Measurements from ENCODE around the gene ATP9B.
"Not testable (repeated sequence)": the region's sequence is repeated elsewhere in the genome, so short reads cannot be mapped to it uniquely, and the experiment has no call there.

The ATP9B gene

DNA sequence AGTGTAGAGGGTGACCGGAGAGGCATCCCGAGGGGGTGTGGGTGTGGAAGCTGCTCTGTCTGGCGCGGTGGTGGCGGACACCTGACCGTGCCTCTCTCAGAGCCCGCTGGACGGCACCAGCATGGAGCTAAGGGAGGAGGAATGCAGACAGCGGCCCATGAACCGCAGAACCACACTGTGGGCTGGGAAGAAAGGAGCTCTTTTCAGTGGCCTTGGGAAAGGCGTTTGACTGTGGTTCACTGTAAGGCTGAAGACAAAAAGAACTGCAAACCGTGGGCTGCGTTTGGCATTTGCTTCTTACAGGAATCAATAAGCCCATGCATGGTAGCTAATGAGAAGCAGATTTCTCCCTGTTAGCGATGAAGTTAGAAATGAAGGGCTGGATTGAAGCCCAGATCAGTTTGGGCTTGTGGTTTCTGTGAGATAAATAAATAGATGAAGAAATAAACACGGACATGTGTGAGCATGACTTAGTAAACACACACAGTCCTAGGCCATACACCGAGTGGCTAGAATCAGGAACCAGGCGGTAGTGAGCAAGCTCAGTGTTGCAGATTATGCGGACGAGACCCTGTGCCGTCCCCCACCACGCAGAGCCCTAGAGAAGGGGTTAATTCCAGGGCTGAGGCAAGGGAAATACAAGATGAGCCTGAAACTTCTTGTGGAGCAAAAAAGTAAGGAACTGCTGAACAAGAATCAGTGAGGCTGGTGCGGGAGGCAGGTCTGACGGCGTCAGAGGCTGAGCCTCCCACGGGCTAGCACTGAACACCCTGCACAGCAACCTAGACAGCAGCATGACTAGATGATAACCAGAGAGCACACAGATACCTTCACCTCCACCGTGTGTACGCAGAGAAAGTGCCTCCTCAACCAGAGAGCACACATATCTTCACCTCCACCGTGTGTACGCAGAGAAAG lies 297.2 kb downstream of the ATP9B start:
- DNase-seq: no peak

DNA sequence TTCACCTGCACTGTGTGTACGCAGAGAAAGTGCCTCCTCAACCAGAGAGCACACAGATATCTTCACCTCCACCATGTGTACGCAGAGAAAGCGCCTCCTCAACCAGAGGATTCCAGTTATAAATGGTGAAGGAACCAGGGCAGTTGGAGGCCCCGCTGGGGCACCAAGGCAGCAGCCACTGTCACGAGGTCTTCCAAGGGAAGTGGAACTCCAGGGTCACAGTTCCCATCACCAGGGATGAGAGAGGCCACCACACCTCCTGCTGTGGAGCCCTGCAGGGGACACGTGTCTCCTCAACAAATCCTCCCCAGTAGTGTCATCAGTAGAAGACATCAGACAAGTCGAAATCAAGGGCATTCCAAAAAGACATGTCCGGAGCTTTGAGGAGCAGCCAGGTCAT lies 298.3 kb downstream of the ATP9B start:
- DNase-seq: no peak

DNA sequence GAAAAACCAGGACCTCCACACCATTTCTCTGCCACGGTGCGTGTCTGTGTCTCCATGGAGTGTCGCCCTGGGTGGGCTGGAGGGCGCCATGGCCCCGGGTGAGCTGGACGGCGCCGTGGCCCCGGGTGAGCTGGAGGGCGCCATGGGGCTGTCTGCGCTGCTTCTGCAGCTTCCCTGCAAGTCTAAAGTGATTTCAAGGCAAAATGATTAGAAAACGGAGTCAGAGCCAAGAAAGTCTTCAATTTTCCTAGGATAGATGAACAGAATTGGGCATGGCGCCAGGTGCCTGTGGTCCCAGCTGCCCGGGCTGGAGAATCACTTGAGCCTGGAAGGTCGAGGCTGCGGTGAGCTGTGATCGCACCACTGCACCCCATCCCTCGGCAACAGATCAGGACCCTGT lies 298.8 kb downstream of the ATP9B start:
- no peak for DNase-seq

DNA sequence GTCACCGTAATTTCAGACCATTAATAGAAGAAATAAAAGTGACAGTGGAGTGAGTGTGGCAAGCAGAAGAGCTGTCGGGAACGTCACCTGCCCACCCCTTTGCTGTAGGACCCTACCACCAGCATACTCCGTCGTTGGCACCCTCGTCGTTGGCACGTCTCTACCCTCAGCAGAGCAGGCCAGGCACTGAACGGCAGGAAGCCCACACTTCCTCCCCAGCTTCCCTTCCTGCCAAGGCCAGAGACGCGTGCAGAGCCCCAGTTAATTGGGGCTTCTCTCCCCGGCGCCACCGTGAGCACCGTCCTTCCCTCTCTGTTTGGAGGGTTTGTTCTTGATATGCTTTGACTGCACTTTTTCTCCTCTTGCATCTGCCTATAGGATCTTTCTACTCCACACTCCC lies 299.5 kb downstream of the ATP9B start:
- DNase-seq: no peak

DNA sequence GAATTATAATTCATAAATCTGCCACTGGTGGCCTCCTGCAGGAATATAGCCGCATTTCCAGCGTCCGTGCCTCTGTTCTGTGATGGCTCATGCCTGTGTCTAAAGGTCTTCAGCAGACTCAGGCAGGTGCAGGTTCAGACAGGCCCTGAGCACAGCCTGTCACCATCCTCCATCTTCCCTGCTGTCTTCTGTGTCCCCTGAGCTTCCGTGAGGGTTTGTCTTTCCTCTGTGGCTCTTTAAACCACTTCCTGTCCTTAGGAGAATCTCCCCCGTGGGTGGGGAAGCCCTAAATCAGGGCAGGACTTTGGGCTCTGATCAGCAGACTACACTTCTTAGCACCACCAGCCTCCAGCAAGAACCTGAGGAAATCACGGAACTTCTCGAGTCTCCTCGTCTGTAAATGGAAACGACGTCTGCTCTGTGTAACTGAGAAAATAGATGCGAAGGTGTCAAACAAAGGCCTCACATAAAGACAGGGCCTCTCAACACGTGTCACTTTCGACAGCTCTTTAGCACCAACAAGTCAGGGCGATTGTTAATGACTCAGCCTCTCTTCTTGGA lies 302.4 kb downstream of the ATP9B start:
- no peak for DNase-seq

DNA sequence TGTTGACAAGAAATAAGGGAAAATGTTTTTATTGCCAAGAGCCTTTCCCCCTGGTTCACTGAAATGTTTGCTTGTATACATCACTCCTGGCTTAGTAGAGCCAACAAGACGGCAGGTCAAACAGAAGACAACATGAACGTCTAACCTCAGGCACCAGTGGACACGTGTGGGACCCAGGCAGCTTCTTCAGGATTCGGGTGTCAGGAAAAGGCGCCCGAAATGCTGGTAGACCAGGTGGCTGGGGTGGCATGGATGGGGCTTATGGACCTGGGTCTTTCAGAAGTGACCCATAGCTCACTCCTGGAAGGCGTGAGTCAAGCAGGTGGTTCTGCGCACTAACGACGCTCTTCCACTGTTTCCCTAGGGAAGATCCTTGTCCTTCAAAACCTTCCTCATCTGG lies 303.3 kb downstream of the ATP9B start:
- DNase-seq: no peak

DNA sequence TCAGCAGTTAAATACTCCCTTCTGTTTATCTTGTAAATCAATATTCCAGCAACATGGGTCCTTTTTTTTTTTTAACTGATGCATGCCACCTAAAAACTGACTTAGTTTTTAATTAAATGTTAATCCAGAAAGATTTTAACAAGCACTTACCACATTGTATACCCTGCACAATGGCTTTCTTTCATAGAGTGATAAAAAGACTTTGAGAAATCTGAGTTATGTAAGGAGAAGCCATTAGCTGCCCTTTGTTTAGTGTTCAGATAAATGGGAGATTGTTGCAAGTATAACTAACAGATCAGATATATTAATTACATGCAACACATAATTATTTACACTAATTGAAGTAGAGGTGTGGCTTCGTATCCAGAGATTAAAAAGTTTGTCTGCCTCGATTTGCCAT lies 303.8 kb downstream of the ATP9B start:
- no peak for DNase-seq

DNA sequence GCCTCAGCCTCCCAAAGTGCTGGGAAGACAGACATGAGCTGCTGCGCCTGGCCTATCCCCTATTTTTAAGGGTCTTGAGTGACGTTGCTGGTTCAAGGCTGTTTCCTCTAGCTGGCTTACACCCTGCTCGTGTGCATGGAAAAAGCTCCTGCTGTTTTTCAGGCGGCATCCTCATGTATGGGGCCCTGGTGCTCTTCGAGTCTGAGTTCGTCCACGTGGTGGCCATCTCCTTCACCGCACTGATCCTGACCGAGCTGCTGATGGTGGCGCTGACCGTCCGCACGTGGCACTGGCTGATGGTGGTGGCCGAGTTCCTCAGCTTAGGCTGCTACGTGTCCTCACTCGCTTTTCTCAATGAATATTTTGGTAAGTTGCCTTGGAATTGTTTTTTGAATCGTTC lies 304.5 kb downstream of the ATP9B start:
- no peak for DNase-seq

DNA sequence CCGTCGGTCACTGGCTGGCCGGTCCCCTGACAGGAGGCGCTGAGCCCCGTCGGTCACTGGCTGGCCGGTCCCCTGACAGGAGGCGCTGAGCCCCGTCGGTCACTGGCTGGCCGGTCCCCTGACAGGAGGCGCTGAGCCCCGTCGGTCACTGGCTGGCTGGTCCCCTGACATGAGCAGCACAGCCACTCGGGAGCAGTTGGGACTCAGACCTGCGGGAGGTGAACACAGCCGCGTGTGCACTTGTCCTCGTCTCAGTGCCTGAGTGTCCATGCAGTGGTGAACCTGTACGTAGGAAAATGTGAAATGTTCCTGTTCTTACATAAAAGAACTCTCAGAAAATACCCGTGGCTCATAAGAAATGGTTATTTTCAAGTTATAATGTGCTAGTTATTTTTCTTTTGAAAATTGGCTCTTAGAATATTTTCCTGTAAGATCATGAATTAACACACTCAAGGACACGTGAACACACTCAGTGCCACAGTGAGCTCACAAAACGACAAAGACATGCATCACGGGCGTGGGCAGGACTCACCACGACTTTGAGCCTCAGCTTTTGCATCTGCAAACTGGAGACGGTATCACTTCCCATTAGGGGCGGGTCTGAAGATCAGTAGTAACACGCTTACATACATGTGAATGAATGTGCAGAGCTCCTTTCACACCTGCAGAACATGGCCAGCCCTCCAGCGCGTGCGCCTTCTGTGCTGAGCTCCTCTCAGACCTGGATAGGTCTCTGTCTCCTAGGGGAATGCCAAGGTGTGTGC lies 305.4 kb downstream of the ATP9B start:
- DNase-seq: no peak

DNA sequence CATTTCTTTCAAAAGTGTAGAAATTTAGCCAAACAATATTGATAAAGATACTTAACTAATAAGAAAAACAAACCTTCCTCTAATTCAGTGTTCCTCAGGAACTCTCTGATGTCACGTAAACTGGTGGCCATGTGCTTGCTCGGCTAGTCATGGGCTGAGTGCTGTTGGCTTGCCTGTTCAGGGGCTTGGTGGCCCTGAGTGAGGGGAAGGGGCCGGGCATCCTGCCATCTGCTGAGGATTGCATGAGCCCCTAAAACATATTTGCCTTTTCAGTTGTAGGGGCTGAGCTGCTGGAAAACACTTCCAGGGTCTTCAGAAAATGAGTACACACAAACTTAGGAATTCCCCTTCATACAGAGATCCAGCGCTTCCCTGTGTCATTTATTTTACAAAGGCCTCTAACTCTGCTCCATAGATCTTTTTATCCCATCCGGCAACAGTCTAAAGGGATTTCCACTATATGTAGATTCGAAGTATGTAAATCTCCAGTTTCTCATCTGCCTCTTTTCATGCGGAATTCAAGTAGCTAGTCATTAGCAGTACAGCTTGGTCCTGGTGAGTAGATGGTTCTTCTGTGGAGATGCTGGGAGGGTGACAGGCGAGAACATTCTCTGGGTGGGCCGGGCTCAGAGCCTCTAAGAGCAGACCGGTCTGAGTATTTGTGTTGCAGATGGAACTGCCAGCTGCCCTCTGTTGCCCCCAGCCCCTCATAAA lies 306.4 kb downstream of the ATP9B start:
- no peak for DNase-seq

DNA sequence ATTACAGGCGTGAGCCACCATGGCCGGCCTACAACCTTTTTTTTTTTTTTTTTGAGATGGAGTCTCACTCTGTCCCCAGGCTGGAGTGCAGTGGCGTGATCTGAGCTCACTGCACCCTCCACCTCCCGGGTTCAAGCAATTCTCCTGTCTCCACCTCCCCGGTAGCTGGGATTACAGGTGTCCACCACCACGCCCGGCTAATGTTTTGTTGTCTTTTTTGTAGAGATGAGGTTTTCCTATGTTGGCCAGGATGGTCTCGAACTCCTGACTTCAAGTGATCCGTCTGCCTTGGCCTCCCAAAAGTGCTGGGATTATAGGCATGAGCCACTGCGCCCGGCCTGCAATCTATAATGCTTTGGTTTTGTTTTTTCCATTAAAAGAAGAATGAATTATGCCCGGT lies 307.5 kb downstream of the ATP9B start:
- DNase-seq: not testable (repeated sequence)

DNA sequence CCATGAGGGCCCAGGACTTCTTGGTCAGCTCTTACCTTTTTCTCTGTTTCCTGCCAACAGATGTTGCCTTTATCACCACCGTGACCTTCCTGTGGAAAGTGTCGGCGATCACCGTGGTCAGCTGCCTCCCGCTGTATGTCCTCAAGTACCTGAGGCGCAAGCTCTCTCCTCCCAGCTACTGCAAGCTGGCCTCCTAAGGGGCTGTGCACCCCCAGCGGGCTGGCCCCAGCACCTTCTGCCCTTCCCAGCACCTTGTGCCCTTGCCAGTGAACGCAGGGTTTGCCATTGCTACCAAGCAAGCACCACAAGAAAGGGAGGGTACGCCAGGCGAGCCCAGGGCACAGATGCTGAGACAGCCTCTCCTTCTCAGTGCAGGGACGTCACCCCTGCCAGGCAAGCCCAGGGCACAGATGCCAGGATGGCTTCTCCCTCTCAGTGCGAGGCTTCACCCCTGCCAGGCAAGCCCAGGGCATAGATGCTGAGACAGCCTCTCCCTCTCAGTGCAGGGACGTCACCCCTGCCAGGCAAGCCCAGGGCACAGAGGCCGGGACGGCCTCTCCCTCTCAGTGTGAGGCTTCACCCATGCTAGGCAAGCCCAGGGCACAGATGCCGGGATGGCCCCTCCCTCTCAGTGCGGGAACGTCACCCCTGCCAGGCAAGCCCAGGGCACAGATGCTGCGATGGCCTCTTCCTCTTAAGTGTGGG lies 308.1 kb downstream of the ATP9B start:
- no peak for DNase-seq

DNA sequence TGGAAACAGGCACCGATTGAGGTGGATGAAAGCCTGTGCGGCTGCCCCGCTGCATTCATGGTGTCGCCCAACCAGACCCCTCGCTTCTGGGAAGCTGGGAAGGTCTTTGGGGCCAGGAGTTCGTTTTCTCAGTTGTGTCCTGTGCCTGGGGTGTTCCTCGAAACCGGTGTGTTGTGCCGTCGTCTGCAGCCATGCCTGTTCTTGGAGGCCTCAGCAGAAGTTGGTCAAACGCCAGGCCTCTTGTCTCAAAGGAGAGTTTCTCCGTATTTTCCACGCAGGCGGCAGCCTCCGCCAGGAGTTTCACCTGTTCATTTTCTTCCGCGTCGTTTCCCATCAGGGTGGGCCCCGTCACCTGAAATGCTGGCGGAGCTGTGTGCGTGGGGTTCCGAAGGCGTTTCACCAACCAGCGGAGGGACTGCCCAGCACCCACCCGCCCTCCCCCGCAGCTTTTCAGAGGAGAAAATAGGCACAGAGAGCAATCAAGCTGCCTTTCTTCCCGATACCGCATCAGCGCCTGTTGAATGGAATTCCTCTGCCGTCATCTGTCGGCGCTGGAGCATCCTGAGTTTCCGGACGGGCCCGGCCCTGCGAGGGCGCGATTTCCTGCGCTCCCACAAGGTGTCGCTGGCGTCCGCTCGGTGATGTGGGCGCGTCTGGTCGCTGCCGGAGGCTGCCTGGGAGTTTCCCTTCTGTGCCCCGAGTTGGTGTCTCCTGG lies 309.5 kb downstream of the ATP9B start:
- peak; percentile 68 for DNase-seq

DNA sequence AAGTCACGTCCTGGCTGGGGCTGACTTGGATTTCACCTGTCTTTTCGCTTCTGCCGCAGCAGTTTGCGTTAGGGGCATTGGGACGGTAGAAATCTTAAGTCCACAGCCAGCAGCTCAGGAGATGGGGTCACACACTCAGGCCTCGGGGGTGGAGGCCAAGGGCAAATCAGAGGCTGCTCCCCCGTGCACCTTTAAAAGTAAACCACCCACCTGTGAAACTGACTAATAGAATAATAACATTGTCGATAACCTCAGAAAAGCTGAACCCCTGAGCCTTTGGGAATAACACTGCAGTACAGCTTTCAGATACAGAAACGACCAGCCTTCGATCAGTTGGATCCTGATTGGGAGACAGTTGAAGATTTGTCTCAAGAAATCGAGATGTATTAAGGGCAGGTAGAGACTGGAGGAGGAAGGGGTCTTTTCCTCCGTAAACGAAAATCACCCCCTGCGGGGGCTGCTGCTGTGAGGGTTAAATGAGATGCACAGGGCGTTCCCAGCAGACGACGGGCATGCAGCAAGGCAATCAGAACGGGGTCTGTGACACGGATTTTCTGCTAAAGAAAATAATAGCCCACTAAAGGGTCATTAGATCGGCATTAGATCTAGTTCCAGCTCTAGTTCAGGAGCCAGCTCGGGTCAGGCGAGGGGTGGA lies 310.2 kb downstream of the ATP9B start:
- no peak for DNase-seq

DNA sequence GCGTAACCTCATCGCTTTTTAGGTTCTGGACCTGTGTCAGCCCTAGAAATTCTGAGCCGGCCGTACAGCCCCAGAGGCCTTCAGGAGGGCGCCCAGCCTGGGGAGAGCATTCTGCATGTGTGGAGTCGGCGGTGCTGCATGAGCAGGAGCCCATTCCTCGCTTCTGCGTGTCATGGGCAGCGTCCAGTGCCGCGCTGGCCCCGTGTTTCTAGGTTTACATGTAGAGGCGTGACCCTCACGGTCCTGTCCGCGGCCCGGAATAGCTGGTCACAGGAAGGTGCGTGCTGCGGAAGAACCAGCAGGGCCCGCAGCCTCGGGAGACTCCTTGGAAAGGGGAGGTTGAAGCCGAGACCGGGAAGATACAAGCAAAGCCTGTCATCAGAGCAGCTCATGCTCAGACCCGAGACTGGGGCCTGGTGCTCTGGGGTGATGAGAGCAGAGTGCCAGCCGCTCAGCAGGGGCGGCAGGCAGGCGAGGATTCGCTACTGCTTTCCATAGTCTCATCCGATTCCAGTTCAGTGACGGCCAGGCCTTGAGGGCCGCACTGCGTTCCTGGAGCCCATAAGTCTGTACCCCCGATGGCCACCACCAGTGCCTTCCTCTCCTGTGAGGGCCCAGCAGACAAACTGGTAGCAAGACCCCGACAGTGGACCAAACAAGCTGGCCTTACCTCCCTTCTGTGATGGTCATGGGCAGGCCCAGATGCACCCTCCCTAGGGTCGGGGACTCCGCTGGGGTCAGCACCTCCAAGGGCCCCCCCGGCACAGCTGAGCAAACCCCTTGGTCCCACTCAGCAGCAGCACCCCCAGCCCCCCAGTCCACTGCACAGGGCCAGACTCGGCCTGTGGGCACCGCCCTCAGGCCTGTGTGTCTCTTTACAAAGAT lies 311.0 kb downstream of the ATP9B start:
- no peak for DNase-seq

DNA sequence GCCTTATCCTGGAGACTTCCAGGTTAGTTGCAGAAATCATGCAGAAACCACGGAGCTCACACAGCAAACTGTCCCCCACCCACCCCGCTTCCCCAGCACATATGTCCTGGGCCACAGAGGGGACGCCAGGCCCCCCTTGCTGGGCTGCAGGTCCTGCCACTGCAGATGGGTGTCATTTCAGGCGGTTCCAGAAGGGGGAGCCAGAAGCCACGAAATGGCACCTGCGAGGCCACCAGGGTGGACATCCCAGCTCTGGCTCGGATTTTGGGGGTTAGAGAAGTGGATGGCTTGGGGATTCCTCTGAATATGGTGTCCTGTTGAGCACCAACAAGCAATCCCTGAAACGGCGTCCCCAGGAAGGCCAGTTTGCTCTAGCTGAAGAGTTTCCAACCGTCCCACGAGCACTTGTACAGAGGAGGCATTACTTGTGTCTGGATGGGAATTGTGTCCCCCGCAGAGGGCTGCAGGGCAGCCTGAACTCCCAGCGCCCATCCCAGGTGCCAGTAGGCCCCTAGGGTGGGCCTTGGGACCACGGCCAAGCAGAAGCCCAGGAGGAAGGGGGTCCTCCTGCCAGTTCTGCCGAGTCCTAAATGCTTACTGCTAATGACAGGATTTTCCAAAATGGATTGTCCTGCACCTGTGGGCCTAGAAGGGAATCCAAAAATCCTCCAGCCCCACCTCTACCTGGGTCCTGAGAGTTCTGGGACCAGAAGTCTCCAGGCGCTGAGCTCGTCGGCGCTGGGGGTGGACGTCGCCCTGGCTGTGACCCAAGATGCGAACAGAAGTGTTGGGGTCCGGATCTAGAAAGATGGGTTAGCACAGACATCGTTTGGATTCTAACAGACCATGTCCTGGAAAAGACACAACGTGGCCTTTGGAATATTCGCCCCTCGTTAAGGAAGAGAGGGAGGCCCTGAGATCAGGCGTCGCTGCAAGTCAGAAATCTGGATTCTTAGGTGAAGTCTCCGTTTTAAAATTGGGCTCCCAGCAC lies 311.9 kb downstream of the ATP9B start:
- peak; percentile 40 for DNase-seq

DNA sequence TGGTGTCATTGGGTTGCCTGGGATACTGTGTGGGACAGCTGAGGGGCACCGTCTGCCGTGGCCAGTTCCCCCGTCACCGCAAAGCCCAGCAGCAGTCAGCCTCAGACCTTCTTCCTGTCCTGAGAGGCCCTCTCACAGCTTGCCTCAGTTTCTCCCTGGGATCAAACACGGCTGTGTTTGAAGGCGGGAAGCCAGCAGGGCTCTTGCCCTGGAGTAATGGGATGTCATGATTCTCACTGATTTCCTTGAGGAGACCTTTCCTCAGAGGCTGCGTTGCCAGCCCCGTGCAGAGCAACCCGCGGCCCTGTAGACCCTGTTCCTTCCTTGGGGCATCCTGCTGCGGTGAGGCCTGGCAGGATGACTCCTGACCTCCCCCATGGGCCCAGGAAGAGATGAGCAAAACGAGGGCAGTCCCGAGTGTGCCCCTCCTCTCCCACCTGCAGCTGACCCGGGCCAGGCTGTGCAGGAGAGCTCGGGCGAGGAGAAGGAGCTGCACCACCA lies 312.7 kb downstream of the ATP9B start:
- DNase-seq: no peak

DNA sequence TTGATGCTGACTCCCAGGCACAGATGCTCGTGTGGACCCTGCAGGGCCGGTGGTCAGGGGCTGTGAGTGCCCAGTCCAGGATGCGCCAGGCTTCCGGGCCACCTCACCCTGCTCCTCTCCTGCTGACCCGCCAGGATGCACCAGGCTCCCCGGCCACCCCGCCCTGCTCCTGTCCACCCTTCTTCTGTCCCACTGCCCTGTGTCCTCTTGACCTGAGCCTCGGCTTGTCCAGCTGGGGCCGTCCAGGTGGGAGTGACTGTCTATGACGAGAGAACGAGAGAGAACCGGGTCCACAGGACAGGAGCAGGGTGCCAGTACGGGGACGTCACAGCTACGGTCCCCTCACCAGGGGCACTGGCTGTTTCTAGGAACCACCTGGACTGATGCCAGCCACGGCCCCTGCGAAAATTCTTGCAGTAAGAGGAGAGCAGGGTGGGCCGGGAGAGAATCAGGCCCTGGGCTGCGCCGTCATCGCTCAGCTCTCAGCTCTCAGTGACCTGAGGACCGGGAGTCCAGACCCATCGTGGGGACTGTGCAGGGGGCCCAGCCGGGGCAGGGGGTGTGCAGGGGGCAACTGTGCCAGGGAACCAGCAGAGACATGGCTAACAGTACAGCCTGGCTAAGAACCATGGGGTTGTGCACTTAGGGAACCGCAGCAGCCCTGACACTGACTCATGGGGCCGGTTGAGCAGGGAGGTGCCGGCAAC lies 313.6 kb downstream of the ATP9B start:
- DNase-seq: no peak

All from fibroblast of skin of back (primary cell).